Stomach smooth muscle (tissue), 2 donors: ENCODE results near the gene ARID3A.

Experiments
- H3K27ac ChIP-seq: one replicate; pipeline ENCODE4 v1.7.0; 2013; ENCODE audit warnings: mild to moderate bottlenecking, low read length, inconsistent platforms
- H3K27me3 ChIP-seq, 2 donors: one replicate each; pipeline ENCODE4 v1.7.0; 2013; ENCODE audit warnings: low read length in 2 of 2; ENCODE audit not compliant: insufficient read depth in 2 of 2, control insufficient read depth in 1 of 2
- H3K36me3 ChIP-seq, 2 donors: one replicate each; pipeline ENCODE4 v1.7.0; 2013; ENCODE audit warnings: low read length in 2 of 2; ENCODE audit not compliant: control insufficient read depth in 2 of 2, insufficient read depth in 2 of 2
- H3K4me1 ChIP-seq: one replicate; pipeline ENCODE4 v1.7.0; 2013; ENCODE audit warnings: low read length; ENCODE audit not compliant: control insufficient read depth, insufficient read depth
- H3K4me3 ChIP-seq, 2 donors: one replicate each; pipeline ENCODE4 v1.7.0; 2013; ENCODE audit warnings: low read length in 2 of 2
- H3K9ac ChIP-seq, 2 donors: one replicate each; pipeline ENCODE4 v1.7.0; 2013; ENCODE audit warnings: low read length in 2 of 2, mild to moderate bottlenecking in 1 of 2
- H3K9me3 ChIP-seq, 2 donors: one replicate each; pipeline ENCODE4 v1.7.0; 2013; ENCODE audit warnings: low read length in 2 of 2; ENCODE audit not compliant: control insufficient read depth in 2 of 2
- donor health status: healthy.
- donor health status: Pancreatic carcinoma.

Gene ARID3A

DNA sequence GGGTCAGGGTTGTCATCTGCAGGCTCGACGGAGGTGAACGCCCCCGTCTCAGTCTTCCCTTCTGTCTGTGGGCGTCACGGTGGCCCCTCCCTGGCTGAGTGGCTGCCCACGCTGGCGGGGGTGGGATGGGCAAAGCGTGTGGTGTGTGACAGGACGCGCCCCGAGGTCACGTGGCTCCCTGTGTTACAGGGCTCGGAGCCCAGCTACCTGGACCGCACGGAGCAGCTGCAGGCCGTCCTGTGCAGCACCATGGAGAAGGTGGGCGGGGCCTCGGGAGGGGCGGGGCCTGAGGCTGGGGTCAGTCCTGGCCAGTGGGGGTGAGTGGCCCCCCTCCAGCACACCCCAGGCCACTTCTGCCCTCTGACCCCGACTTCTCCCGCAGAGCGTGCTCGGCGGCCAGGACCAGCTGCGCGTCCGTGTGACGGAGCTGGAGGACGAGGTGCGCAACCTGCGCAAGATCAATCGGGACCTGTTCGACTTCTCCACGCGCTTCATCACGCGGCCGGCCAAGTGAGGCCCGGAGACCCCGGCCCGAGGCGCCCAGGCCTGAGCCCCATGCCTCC is 68.1 kb downstream of the ARID3A start:
- peaks cover 7 to 11% of the 10 kb centered on the region in 2 donors for H3K36me3 ChIP-seq

DNA sequence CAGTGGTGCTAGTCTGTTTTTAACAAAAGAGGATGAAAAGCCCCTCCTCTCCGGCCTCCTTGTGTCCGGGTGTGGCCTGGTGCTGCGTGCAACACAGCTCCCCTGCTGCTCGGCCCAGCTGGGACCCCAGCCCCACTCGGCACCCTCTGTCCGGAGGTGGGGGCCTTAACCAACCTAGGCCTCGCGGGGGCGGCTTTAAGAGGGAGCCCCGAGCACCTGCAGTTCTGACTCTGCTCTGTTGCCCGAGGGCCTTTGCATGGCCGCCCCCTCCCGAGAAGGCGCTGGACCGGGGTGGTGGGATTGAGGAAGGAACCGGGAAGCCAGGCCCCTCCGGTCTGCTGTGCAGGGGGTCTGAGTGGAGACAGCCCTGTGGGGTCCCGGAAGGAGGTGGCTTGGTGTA is 68.7 kb downstream of the ARID3A start:
- no peaks in the 10 kb centered on the region for H3K9me3 ChIP-seq
- peaks cover 38 to 40% of the 10 kb centered on the region in 2 donors for H3K27me3 ChIP-seq
- no peak overlapping the region for H3K9ac ChIP-seq
- peaks cover 7 to 11% of the 10 kb centered on the region in 2 donors for H3K36me3 ChIP-seq
- H3K4me1 ChIP-seq: peaks cover 7% of the 10 kb centered on the region
- no peak overlapping the region for H3K4me3 ChIP-seq
- no peak overlapping the region for H3K27ac ChIP-seq

More for the DNA sequence above, 68.1 kb downstream of the ARID3A start:
- no peak overlapping the region for H3K27ac ChIP-seq
- no peaks in the 10 kb centered on the region for H3K9me3 ChIP-seq
- H3K4me3 ChIP-seq: no peak overlapping the region
- H3K27me3 ChIP-seq: peaks cover 32 to 34% of the 10 kb centered on the region in 2 donors
- H3K4me1 ChIP-seq: peaks cover 7% of the 10 kb centered on the region
- H3K9ac ChIP-seq: no peak overlapping the region

DNA sequence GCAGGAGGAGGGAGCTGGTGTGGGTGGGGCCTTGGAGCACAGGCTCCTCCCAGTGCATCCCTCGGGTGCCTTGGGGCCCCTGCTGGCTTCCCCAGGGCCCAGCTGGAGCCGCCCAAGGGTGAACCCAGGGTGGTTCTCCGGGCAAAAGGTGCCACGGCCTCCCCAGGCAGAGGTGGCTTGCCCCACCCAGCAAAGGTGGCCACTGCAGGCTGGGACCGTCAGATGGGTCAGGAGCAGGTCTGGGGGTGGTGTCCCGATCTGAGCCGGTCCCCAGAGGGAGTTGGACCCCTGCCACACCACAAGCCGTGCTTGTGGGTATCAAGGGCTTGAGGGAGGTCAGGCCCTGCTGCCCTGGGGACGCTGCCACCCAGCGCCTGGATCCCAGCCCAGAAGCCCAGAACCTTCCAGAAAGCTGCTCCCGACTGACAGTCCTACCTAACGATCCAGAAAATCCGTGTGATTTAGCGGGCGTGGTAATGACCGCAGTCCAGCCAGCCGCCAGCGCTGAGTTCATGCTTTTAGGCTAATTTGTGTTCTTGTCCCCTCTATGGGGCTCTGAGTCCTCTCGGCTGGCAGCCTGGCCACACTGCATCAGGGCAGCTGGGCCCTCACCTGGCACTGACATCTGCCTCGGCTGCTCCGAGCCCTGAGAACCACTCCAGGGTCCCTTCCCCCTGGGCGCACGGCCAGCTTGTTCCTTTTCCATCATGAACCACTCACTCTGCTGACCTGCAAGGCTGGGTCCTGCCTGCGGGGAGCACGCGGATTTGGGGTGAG is 69.4 kb downstream of the ARID3A start:
- H3K36me3 ChIP-seq: peaks cover 5 to 6% of the 10 kb centered on the region in 2 donors
- no peak overlapping the region for H3K9ac ChIP-seq
- H3K27me3 ChIP-seq: peaks cover 39 to 42% of the 10 kb centered on the region in 2 donors

DNA sequence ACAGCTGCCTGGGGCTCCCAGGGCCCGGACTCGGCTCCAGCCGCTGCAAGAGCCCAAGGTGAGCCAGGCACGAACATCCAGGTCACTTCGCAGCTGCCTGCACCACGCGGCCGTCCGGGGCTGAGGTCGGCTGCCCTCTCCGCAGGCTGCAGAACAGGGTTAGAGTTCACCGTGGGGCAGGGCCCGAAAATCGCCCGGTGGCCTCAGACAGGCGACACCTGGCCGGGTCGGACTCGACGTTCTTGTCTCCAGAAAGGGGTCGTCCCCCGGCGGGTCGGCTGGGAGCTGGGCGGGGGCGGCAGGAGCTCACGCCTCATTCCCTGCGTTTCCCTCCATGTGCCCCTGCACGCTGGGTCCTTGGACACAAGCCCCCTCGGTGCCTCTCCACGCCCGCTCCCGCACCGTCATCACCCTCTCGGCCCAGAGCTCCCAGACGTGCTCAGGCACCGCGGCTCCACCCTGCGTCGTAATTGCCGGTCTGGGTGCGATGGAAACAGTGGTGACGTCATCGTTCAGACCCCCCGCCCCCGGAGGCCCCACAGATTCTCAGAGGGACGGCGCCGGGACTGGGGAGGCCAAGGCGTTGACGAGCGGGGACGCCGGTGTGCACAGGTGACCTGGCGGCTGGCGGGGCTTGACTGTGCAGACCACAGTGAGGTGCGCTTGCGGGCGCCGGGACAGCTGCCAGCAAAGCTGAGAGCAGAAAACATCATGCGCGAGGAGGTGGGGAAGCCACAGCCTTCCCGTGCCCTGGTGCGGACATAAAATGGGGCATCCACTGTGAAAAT is 70.4 kb downstream of the ARID3A start:
- Histone ChIP-seq H3K36me3 (no peaks in the 10 kb centered on the region), H3K9me3 (no peaks in the 10 kb centered on the region), H3K9ac (no peak overlapping the region), H3K4me3 (no peak overlapping the region), H3K27ac (no peak overlapping the region), H3K27me3 (peaks cover 44 to 46% of the 10 kb centered on the region in 2 donors), H3K4me1 (peaks cover 11% of the 10 kb centered on the region)

More for the DNA sequence above, 69.4 kb downstream of the ARID3A start:
- no peaks in the 10 kb centered on the region for H3K9me3 ChIP-seq
- peaks cover 9% of the 10 kb centered on the region for H3K4me1 ChIP-seq
- H3K27ac ChIP-seq: no peak overlapping the region
- H3K4me3 ChIP-seq: no peak overlapping the region

DNA sequence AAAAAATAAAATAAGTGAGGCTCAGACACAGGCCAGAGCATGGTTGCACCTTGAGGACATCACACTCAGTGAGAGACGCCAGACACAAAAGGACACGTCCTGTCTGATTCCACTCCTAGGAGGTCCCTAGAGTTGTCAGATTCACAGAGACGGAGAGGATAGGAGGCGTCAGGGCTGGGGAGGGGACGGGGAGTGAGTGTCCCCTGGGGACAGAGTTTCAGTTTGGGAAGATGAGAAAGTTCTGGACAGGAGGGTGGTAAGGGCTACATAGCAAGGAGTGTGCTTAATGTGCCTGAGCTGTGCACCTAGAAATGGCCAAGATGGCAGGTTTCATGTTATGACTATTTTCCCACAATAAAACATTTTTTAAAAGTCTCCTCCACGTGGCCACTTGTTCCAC is 72.2 kb downstream of the ARID3A start:
- peaks cover 17% of the 10 kb centered on the region for H3K4me1 ChIP-seq
- H3K9me3 ChIP-seq: no peaks in the 10 kb centered on the region
- no peak overlapping the region for H3K4me3 ChIP-seq
- peaks cover 56 to 58% of the 10 kb centered on the region in 2 donors for H3K27me3 ChIP-seq
- H3K9ac ChIP-seq: no peak overlapping the region
- no peak overlapping the region for H3K27ac ChIP-seq
- H3K36me3 ChIP-seq: no peaks in the 10 kb centered on the region

DNA sequence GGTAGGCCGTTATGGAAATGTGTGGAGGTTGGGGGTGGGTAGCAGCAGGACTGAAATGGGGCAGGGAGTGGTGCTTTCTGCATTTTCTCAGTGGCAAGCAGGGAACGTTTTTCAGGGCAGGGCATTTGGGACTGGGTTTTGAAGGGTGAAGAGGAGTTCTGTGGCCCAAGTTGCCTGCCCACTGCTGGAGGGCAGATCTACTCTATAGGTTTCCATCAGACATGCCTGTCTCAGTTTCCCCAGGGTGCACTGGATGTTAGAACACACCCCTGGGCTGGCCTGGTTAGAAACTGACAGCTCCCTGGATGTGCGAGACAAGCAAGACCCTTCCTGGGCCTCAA is 73.5 kb downstream of the ARID3A start:
- Histone ChIP-seq H3K4me1 (peaks cover 17% of the 10 kb centered on the region), H3K9me3 (no peaks in the 10 kb centered on the region), H3K27ac (no peak overlapping the region), H3K27me3 (peaks cover 56 to 60% of the 10 kb centered on the region in 2 donors), H3K4me3 (no peak overlapping the region), H3K9ac (no peak overlapping the region), H3K36me3 (no peaks in the 10 kb centered on the region)

DNA sequence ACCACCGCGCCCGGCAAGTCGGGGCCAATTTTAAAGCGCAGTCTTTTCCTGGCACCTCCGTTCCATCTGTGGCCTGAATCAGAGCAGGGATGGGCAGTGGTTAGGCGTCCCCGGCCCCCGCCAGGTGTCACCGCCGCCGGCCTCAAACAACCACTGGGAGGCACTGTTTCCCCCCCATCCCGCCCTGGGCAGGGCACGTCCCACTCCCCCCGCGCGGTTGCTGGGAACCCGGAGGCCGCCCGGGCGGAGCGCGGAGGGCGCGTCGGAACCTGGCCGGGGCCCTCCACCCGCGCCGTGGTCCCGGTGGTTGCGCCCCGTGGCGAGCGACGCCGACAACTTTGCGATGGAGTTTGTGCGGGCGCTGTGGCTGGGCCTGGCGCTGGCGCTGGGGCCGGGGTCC is 74.3 kb downstream of the ARID3A start, which contains the start of gene GRIN3B:
Gene GRIN3B (plus strand): TSS at position 325 of the 400 bp plus-strand sequence. CDS start 19 bp downstream, at position 344.
- Histone ChIP-seq H3K4me3 (no peak within 1 kb of the TSS), H3K9ac (no peak within 1 kb of the TSS), H3K36me3 (no peaks in the 10 kb centered on the region), H3K4me1 (peaks cover 17% of the 10 kb centered on the region), H3K9me3 (no peaks in the 10 kb centered on the region), H3K27ac (no peak within 1 kb of the TSS), H3K27me3 (peaks cover 54 to 58% of the 10 kb centered on the region in 2 donors)

DNA sequence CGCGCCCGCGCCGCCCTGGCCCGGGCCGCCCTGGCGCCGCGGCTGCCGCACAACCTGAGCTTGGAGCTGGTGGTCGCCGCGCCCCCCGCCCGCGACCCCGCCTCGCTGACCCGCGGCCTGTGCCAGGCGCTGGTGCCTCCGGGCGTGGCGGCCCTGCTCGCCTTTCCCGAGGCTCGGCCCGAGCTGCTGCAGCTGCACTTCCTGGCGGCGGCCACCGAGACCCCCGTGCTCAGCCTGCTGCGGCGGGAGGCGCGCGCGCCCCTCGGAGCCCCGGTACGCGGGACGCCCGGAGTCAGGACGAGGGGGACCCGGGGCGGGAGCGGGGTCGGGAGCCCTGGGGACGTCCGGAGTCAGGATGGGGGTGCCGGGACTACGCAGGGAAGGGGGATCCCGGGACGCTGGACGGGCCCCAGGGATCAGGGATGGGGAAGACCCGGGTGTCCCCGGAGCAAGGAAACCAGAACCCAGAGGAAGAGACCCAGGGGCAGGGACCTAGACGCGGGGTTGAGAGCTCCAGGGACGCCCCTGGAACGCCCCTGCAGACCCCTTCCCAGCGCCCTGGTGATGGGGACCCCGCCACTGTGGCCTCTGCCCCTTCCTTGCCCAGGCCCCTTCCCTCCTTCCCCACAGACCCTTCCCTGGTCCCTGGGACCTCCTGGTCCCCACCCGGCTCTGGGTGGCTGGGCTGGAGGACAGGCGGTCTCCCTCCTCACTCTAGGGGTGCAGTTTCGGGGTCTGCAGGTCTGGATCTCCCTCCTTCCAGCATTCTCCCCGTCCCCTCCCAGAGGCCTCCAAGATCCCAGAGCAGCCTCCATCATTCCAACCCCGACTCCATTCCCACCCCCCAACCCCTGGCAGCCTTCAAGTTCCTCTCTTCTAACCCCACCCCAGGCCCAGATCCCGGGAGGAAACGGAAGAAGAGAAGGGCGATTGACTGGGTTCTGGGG is 75.0 kb downstream of the ARID3A start:
- Histone ChIP-seq H3K4me3 (no peak overlapping the region), H3K36me3 (no peaks in the 10 kb centered on the region), H3K9ac (no peak overlapping the region), H3K27ac (no peak overlapping the region), H3K4me1 (peaks cover 17% of the 10 kb centered on the region), H3K27me3 (peaks cover 47 to 51% of the 10 kb centered on the region in 2 donors), H3K9me3 (no peaks in the 10 kb centered on the region)

DNA sequence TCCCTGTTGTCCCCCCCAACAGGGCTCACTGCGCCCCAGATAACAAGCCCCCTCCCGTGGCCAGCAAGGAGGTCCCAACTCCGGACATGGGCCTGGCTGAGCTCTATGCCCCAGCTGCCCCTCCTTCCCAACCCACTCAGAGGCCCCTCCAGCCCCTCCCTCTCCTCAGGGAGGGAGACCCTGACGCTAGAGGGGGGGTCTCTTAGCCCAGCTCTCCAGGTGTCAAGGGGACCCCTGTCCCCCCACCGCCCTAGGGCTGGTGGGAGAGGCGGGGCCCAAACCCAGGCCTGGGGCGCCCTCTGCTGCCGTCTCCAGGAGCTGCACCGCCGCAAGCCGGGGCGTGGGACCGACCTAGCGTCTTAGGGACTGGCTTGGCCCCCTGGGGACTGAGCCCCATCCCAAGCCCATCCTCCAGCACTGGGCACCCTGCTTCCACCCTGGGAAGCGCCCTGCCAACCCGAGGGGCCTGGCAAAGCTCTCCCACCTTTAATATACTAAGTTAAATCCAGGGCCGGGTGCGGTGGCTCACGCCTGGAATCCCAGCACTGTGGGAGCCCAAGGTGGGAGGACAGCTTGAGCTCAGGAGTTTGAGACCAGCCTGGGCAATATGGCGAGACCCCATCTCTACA is 75.8 kb downstream of the ARID3A start:
- no peak overlapping the region for H3K4me3 ChIP-seq
- no peak overlapping the region for H3K9ac ChIP-seq
- no peak overlapping the region for H3K27ac ChIP-seq
- H3K27me3 ChIP-seq: peaks cover 39 to 43% of the 10 kb centered on the region in 2 donors
- H3K4me1 ChIP-seq: peaks cover 9% of the 10 kb centered on the region
- no peaks in the 10 kb centered on the region for H3K9me3 ChIP-seq
- no peaks in the 10 kb centered on the region for H3K36me3 ChIP-seq
